GM12892 (cell line): ENCODE measurements around the gene ASB14.

Source experiments
- POLR2A ChIP-seq: IDR thresholded peaks from 2 replicates; pipeline ENCODE4 v1.6.1; 2011; ENCODE audit warnings: low read depth, low read length, control low read depth
- POLR2AphosphoS5 ChIP-seq: IDR thresholded peaks from 2 replicates; pipeline ENCODE4 v1.6.1; 2011; ENCODE audit warnings: low read depth, low read length, control low read depth
- TAF1 ChIP-seq: IDR thresholded peaks from 2 replicates; pipeline ENCODE4 v1.6.1; 2011; ENCODE audit warnings: low read depth, mild to moderate bottlenecking, control low read depth, low read length, borderline replicate concordance

DNA sequence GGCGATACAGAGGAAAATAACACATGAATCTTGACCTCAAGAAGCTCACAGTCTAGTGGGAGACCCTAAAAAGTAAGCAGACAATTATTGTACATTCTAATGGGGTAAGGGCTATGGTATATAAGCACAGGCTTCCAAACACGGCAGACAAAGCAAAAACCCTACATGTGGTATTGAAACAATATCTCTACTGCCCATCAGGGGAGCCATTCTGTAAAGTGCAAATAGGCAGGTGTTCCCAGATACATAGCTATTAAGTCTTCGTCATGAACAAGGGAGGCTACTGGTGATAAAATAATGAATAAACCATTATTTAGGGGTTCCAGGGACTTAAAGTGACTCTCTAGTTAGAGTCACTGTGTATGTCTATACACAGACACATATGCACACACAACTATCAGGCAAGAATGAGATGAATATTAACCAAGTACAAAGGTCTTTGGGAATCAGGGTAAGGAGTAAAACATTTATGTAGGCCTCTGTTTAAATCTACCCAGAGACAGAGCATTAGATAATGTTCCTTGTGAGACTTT, 38.7 kb upstream of the ASB14 start:
- TF ChIP-seq POLR2A (no peak), POLR2AphosphoS5 (no peak), TAF1 (no peak)
